HCT116 (cell line): Measurements from ENCODE around the gene TENT5A.

Experiments
- CEBPB ChIP-seq: IDR thresholded peaks from 2 replicates; pipeline ENCODE4 v1.6.1; 2012; ENCODE audit warnings: low read depth
- CTCF ChIP-seq, 3 experiments: fragments of 200-600 bp in 1 of 3; sonication (generic) in 1 of 3; IDR thresholded peaks in 2 of 3; conservative IDR thresholded peaks in 1 of 3; 2 replicates each; pipeline ENCODE4 v1.5.1; 2012 to 2017; ENCODE audit warnings: low read depth in 2 of 3, low read length in 2 of 3, antibody characterized with exemption in 1 of 3, borderline replicate concordance in 1 of 3, control low read depth in 1 of 3, mild to moderate bottlenecking in 1 of 3, mixed read lengths in 1 of 3, mixed run types in 1 of 3, moderate library complexity in 1 of 3; ENCODE audit not compliant: insufficient read depth in 1 of 3
- ELF1 ChIP-seq: IDR thresholded peaks from 2 replicates; pipeline ENCODE4 v1.6.1; 2012; ENCODE audit warnings: low read depth, borderline replicate concordance
- EZH2 ChIP-seq: fragments of 200-600 bp; sonication (generic); IDR thresholded peaks from 2 replicates; pipeline ENCODE4 v1.6.1; 2017; ENCODE audit warnings: antibody characterized with exemption, mixed run types
- EZH2phosphoT487 ChIP-seq: fragments of 200-600 bp; IDR thresholded peaks from 2 replicates; pipeline ENCODE4 v1.6.1; 2018; ENCODE audit warnings: antibody characterized with exemption, borderline replicate concordance
- JUND ChIP-seq: IDR thresholded peaks from 2 replicates; pipeline ENCODE4 v1.6.1; 2012
- MAX ChIP-seq: IDR thresholded peaks from 2 replicates; pipeline ENCODE4 v1.6.1; 2012
- POLR2A ChIP-seq: IDR thresholded peaks from 2 replicates; pipeline ENCODE4 v1.7.0; 2011; ENCODE audit warnings: borderline replicate concordance; ENCODE audit not compliant: insufficient read depth, insufficient read length; ENCODE audit errors: extremely low read depth
- RAD21 ChIP-seq: IDR thresholded peaks from 2 replicates; pipeline ENCODE4 v1.6.1; 2012; ENCODE audit warnings: low read depth, mild to moderate bottlenecking
- SIN3A ChIP-seq: IDR thresholded peaks from 2 replicates; pipeline ENCODE4 v1.6.1; 2012; ENCODE audit warnings: low read depth
- TCF7L2 ChIP-seq: IDR thresholded peaks from 2 replicates; pipeline ENCODE4 v1.7.0; 2011; ENCODE audit warnings: borderline replicate concordance, inconsistent platforms; ENCODE audit not compliant: insufficient read depth, insufficient read length; ENCODE audit errors: extremely low read depth
- YY1 ChIP-seq: IDR thresholded peaks from 2 replicates; pipeline ENCODE4 v1.6.1; 2011; ENCODE audit warnings: low read length, low read depth, moderate library complexity, mild to moderate bottlenecking; ENCODE audit not compliant: insufficient replicate concordance; ENCODE audit errors: extremely low read depth
- ZNF274 ChIP-seq: fragments of 200-500 bp; sonication (Bioruptor generic); IDR thresholded peaks from 2 replicates; pipeline ENCODE4 v1.6.1; 2014; ENCODE audit warnings: mild to moderate bottlenecking, low read depth, low read length, inconsistent platforms

GRCh38 chr6:81718126-81718525 is 34.4 kb downstream of the TENT5A start:
- TF ChIP-seq CTCF (IDR thresholded peaks at IDR 0.05 in 2 of 3, conservative IDR thresholded peaks at IDR 0.05 in 1 of 3; ENCODE audit: borderline replicate concordance in 1 of 3, insufficient read depth in 1 of 3, low read depth in 2 of 3, low read length in 2 of 3) (no peak), POLR2A (no peak), EZH2phosphoT487 (no peak), JUND (no peak), ELF1 (no peak), ZNF274 (no peak), CEBPB (no peak), SIN3A (no peak), YY1 (no peak), EZH2 (no peak), TCF7L2 (no peak), RAD21 (no peak), MAX (no peak)
